Ovary (tissue), 9 donors: ENCODE measurements around the gene ISOC1. TPM values are rescaled to one million over a fixed set of nuclear protein-coding genes. Genes with fewer than 3 reads are reported as not detected.

ENCODE experiments used
- DNase-seq, 5 donors: peaks; one replicate each; pipeline ENCODE4 v3.0.0-alpha.2; 2019 to 2020
- H3K27ac ChIP-seq, 2 donors: fragments of 200-600 bp; one replicate each; pipeline versions ENCODE4 v1.5.1 to v1.8.0; 2019 to 2022
- H3K27me3 ChIP-seq: fragments of 200-600 bp; one replicate; pipeline ENCODE4 v1.8.0; 2022
- H3K36me3 ChIP-seq: fragments of 200-600 bp; sonication (generic); one replicate; pipeline ENCODE4 v1.5.1; 2019
- H3K4me1 ChIP-seq: one replicate; pipeline ENCODE4 v1.8.1; 2013; ENCODE audit warnings: mild to moderate bottlenecking, moderate library complexity; ENCODE audit not compliant: insufficient read depth
- H3K4me3 ChIP-seq: fragments of 200-600 bp; sonication (generic); one replicate; pipeline ENCODE4 v1.5.1; 2017
- H3K9me3 ChIP-seq, 2 donors: fragments of 200-600 bp in 1 of 2; sonication (generic) in 1 of 2; one replicate each; pipeline versions ENCODE4 v1.5.1 to v1.8.1; 2013 to 2019; ENCODE audit warnings: mild to moderate bottlenecking in 1 of 2, moderate library complexity in 1 of 2
- CTCF ChIP-seq, 3 donors: fragments of 450-650 bp in 2 of 3; fragments of 200-600 bp in 1 of 3; IDR thresholded peaks; one replicate each; pipeline versions ENCODE4 v1.5.1 to v1.8.0; 2016 to 2022; ENCODE audit warnings: antibody characterized with exemption in 3 of 3, mild to moderate bottlenecking in 1 of 3
- EP300 ChIP-seq: sonication (generic); formaldehyde crosslinking; IDR thresholded peaks from one replicate; pipeline ENCODE4 v1.6.1; 2017; ENCODE audit warnings: antibody characterized with exemption
- POLR2A ChIP-seq: fragments of 450-650 bp; IDR thresholded peaks from one replicate; pipeline ENCODE4 v1.6.1; 2017; ENCODE audit warnings: antibody characterized with exemption, mild to moderate bottlenecking, moderate library complexity
- WGBS, 3 donors: extraction: QIAGEN DNeasy Blood & Tissue Kit in 1 of 3; methylation state at CpG; one replicate each; pipeline versions ENCODE4 v1.1.5 to v1.1.7; 2013 to 2017; 5-methylcytosine and 5-hydroxymethylcytosine counted together
- intact Hi-C, 4 donors: fragments of 100-400 bp; cut with DNase I; formaldehyde crosslinking; loops; one replicate each; pipeline versions ENCODE4 v1.11.0 to v1.15.1; 2022 to 2023
- polyA plus RNA-seq, 2 donors: library from polyadenylated mRNA; stranded (reverse); fragments of 200-250 nt in 1 of 2; fragments of 350-450 nt in 1 of 2; fragmentation: Illumina TruSeq in 1 of 2; extraction: RNeasy Lipid Tissue Mini Kit (QIAGEN cat#74804) in 1 of 2; gene quantifications; one replicate each; pipeline ENCODE4 v1.2.3, GENCODE V29; 2013 to 2014
- total RNA-seq, 7 donors: library from RNA; depleted of rRNA in 2 of 7; stranded (reverse); fragments of >200 nt in 2 of 7; fragmentation: NEBNext Ultra II Directional in 3 of 7; extraction: Animal tissue kit (Norgen Biotek cat#: 25700) in 3 of 7; gene quantifications; one replicate each; pipeline versions ENCODE4 v1.1.0 to v1.2.4, GENCODE V29; 2016 to 2023
- donor health status: DM: no; HTN: no; CAD: no; lungs with moderate emphysema.
- donor health status: DM: no; HTN: no; CAD: no.
- donor health status: Bipolar disorder and iron deficiency.
- donor health status: DM: yes; HTN: yes; CAD: no.
- donor health status: DM: no; HTN: no; CAD: no.
- donor health status: DM: yes; HTN: yes; CAD: no.

The ISOC1 gene
- total and polyA plus RNA-seq, 9 donors: 19.1 to 98.0 (median 27.3) TPM

- Histone ChIP-seq H3K4me1 (peaks cover 4% of the 10 kb centered on the region), H3K27me3 (no peaks in the 10 kb centered on the region), H3K27ac (no peak overlapping the region)
These were observed 7.2 kb downstream of the ISOC1 start for GRCh38 chr5:129101794-129102193.

DNA sequence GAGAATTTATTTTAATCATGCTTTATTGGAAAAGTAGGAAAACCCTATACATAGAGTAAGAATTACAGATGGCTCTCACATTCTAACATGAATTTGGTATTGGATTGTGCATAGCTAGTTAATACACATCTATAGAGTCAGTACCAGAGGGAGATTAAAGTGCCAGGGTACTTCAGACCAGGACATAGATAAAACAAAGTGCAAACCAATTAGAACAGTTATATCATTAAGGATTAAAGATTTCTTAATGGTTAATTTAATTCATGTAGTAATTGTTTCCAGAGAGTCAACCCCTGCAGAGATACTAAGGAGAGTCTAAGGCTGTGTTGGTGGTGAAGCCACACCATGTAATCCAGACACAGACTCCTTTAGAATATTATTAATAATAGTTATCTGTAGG is 8.8 kb downstream of the ISOC1 start:
- no peak for DNase-seq
- Histone ChIP-seq H3K4me3 (no peak overlapping the region), H3K36me3 (no peaks in the 10 kb centered on the region), H3K27ac (no peak overlapping the region), H3K9me3 (no peaks in the 10 kb centered on the region), H3K27me3 (no peaks in the 10 kb centered on the region), H3K4me1 (peaks cover 2% of the 10 kb centered on the region)
- TF ChIP-seq EP300: no peak
- TF ChIP-seq POLR2A: no peak
- TF ChIP-seq CTCF (IDR thresholded peaks at IDR 0.05): no peak
- intact Hi-C loops: no loop called here

More at GRCh38 chr5:129101794-129102193, 7.2 kb downstream of the ISOC1 start:
- Histone ChIP-seq H3K4me3 (no peak overlapping the region), H3K36me3 (no peaks in the 10 kb centered on the region), H3K9me3 (no peaks in the 10 kb centered on the region)
- WGBS, 3 donors: 77 to 94% (median 89%) methylated on average over 2 of the region's 2 CpGs
- TF ChIP-seq CTCF (IDR thresholded peaks at IDR 0.05) (no peak), POLR2A (no peak), EP300 (no peak)
- no peak for DNase-seq
- intact Hi-C loops: no loop called here

- intact Hi-C loops: no loop called here
- no peak for DNase-seq
- H3K27me3 ChIP-seq: no peaks in the 10 kb centered on the region
- 95 to 96% (median 95%) methylated on average over 5 of the region's 5 CpGs for WGBS, 3 donors
- H3K4me3 ChIP-seq: no peak overlapping the region
- no peaks in the 10 kb centered on the region for H3K36me3 ChIP-seq
- no peak overlapping the region for H3K27ac ChIP-seq
- peaks cover under 1% of the 10 kb centered on the region for H3K4me1 ChIP-seq
- no peaks in the 10 kb centered on the region for H3K9me3 ChIP-seq
- TF ChIP-seq EP300 (no peak), CTCF (IDR thresholded peaks at IDR 0.05) (no peak), POLR2A (no peak)
These were observed 10.4 kb downstream of the ISOC1 start for GRCh38 chr5:129104915-129105455.

GRCh38 chr5:129107637-129108036 is 13.1 kb downstream of the ISOC1 start:
- Histone ChIP-seq H3K27me3 (no peaks in the 10 kb centered on the region), H3K36me3 (no peaks in the 10 kb centered on the region), H3K4me1 (peaks cover 5% of the 10 kb centered on the region), H3K27ac (no peak overlapping the region), H3K4me3 (no peak overlapping the region), H3K9me3 (no peaks in the 10 kb centered on the region)
- TF ChIP-seq POLR2A: no peak
- TF ChIP-seq EP300: no peak
- no peak for TF ChIP-seq CTCF (IDR thresholded peaks at IDR 0.05)
- intact Hi-C loops: no loop called here
- WGBS, 3 donors: 87 to 95% (median 94%) methylated on average over 1 of the region's 1 CpG
- DNase-seq: no peak
